ENCODE results near the gene PRKCG.

Gene PRKCG

DNA sequence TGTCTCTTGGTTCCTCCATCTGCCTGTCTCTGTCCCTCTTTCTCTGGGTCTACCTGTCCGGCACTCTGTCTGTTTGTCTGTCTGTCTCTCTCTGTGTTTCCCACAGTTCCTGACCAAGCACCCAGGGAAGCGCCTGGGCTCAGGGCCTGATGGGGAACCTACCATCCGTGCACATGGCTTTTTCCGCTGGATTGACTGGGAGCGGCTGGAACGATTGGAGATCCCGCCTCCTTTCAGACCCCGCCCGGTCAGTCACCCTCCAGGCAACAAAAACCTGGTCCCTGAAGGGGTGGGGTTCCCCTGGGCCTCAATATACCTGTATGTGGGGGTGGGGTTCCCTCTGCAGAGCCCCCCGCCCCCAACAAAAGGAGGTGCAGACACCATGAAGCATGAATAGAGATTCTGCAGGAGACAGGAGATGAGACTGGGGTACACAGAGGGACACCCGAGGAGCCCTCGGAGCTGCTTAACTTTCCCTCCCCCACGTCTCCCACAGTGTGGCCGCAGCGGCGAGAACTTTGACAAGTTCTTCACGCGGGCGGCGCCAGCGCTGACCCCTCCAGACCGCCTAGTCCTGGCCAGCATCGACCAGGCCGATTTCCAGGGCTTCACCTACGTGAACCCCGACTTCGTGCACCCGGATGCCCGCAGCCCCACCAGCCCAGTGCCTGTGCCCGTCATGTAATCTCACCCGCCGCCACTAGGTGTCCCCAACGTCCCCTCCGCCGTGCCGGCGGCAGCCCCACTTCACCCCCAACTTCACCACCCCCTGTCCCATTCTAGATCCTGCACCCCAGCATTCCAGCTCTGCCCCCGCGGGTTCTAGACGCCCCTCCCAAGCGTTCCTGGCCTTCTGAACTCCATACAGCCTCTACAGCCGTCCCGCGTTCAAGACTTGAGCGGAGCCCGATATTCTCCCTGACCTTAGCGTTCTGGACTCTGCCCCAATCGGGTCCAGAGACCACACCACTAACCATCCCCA is 24.5 kb downstream of the PRKCG start:
- Histone ChIP-seq H3K27me3 (ENCODE audit: low read length) (no peaks in the 10 kb centered on the region), H3K9ac (ENCODE audit: low read length) (no peak overlapping the region), H3K9me3 (ENCODE audit: insufficient read depth, low read length) (no peaks in the 10 kb centered on the region), H3K36me3 (ENCODE audit: low read length) (no peaks in the 10 kb centered on the region), H3K79me2 (ENCODE audit: insufficient read depth, low read length) (no peaks in the 10 kb centered on the region), H3K9me2 (replicated peaks; ENCODE audit: insufficient read depth, low read length) (no peaks in the 10 kb centered on the region), H2AFZ (ENCODE audit: low read depth, low read length, severe bottlenecking) (no peak overlapping the region), H4K20me1 (ENCODE audit: low read depth, low read length) (no peaks in the 10 kb centered on the region), H3K4me3 (ENCODE audit: insufficient read depth, low read length, poor library complexity, severe bottlenecking) (no peak overlapping the region), H3F3A (ENCODE audit: insufficient read depth) (no peaks in the 10 kb centered on the region), H3K27ac (ENCODE audit: low read depth, low read length) (no peak overlapping the region), H3K4me2 (ENCODE audit: low read depth, low read length, poor library complexity, severe bottlenecking) (no peak overlapping the region)
- no peak for TF ChIP-seq EZH2phosphoT487 (conservative IDR thresholded peaks at IDR 0.05; ENCODE audit: low read length)
- TF ChIP-seq, protein P1, sequence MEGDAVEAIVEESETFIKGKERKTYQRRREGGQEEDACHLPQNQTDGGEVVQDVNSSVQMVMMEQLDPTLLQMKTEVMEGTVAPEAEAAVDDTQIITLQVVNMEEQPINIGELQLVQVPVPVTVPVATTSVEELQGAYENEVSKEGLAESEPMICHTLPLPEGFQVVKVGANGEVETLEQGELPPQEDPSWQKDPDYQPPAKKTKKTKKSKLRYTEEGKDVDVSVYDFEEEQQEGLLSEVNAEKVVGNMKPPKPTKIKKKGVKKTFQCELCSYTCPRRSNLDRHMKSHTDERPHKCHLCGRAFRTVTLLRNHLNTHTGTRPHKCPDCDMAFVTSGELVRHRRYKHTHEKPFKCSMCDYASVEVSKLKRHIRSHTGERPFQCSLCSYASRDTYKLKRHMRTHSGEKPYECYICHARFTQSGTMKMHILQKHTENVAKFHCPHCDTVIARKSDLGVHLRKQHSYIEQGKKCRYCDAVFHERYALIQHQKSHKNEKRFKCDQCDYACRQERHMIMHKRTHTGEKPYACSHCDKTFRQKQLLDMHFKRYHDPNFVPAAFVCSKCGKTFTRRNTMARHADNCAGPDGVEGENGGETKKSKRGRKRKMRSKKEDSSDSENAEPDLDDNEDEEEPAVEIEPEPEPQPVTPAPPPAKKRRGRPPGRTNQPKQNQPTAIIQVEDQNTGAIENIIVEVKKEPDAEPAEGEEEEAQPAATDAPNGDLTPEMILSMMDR (IDR thresholded peaks at IDR 0.05; ENCODE audit: insufficient read depth, low read length, poor library complexity, severe bottlenecking): peak; percentile 51

- no peak overlapping the region for H3K27ac ChIP-seq (ENCODE audit: low read depth, low read length)
- H3K9me2 ChIP-seq (replicated peaks; ENCODE audit: insufficient read depth, low read length): no peaks in the 10 kb centered on the region
- H3K36me3 ChIP-seq (ENCODE audit: low read length): no peaks in the 10 kb centered on the region
- H3F3A ChIP-seq (ENCODE audit: insufficient read depth): no peaks in the 10 kb centered on the region
- no peak for TF ChIP-seq EZH2phosphoT487 (conservative IDR thresholded peaks at IDR 0.05; ENCODE audit: low read length)
- TF ChIP-seq, protein P1 (IDR thresholded peaks at IDR 0.05; ENCODE audit: insufficient read depth, low read length, poor library complexity, severe bottlenecking): no peak
- H3K79me2 ChIP-seq (ENCODE audit: insufficient read depth, low read length): no peaks in the 10 kb centered on the region
- no peak overlapping the region for H3K4me2 ChIP-seq (ENCODE audit: low read depth, low read length, poor library complexity, severe bottlenecking)
- no peaks in the 10 kb centered on the region for H3K9me3 ChIP-seq (ENCODE audit: insufficient read depth, low read length)
- no peak overlapping the region for H3K4me3 ChIP-seq (ENCODE audit: insufficient read depth, low read length, poor library complexity, severe bottlenecking)
- H3K9ac ChIP-seq (ENCODE audit: low read length): no peak overlapping the region
- H4K20me1 ChIP-seq (ENCODE audit: low read depth, low read length): no peaks in the 10 kb centered on the region
- H3K27me3 ChIP-seq (ENCODE audit: low read length): no peaks in the 10 kb centered on the region
- H2AFZ ChIP-seq (ENCODE audit: low read depth, low read length, severe bottlenecking): no peak overlapping the region
These were observed 25.2 kb downstream of the PRKCG start for GRCh38 chr19:53907193-53907581.

- Histone ChIP-seq H3K9ac (ENCODE audit: low read length) (no peak overlapping the region), H3K9me2 (replicated peaks; ENCODE audit: insufficient read depth, low read length) (no peaks in the 10 kb centered on the region), H3K9me3 (ENCODE audit: insufficient read depth, low read length) (no peaks in the 10 kb centered on the region), H3K79me2 (ENCODE audit: insufficient read depth, low read length) (no peaks in the 10 kb centered on the region), H3K4me2 (ENCODE audit: low read depth, low read length, poor library complexity, severe bottlenecking) (no peak overlapping the region), H3K27me3 (ENCODE audit: low read length) (no peaks in the 10 kb centered on the region), H3K36me3 (ENCODE audit: low read length) (no peaks in the 10 kb centered on the region), H4K20me1 (ENCODE audit: low read depth, low read length) (no peaks in the 10 kb centered on the region), H3K27ac (ENCODE audit: low read depth, low read length) (no peak overlapping the region), H3F3A (ENCODE audit: insufficient read depth) (no peaks in the 10 kb centered on the region), H2AFZ (ENCODE audit: low read depth, low read length, severe bottlenecking) (no peak overlapping the region), H3K4me3 (ENCODE audit: insufficient read depth, low read length, poor library complexity, severe bottlenecking) (no peak overlapping the region)
- TF ChIP-seq, protein P1 (IDR thresholded peaks at IDR 0.05; ENCODE audit: insufficient read depth, low read length, poor library complexity, severe bottlenecking): no peak
- TF ChIP-seq EZH2phosphoT487 (conservative IDR thresholded peaks at IDR 0.05; ENCODE audit: low read length): no peak
These were observed 25.7 kb downstream of the PRKCG start for GRCh38 chr19:53907690-53908089.
